Lung (tissue), 12 donors: ENCODE data around the gene INIP. TPM values are rescaled to one million over a fixed set of nuclear protein-coding genes. Genes with fewer than 3 reads are reported as not detected.

Experiments
- ATAC-seq: fragments of 200-7000 bp; cut with Tn5 transposase; one replicate; pipeline ENCODE4 v1.9.1; 2020; ENCODE audit warnings: moderate number of reproducible peaks; ENCODE audit not compliant: insufficient read depth, low FRiP score
- DNase-seq, 3 donors: peaks; one replicate each; pipeline ENCODE4 v3.0.0-alpha.2; 2013 to 2017
- H3K27ac ChIP-seq, 2 donors: one replicate each; pipeline ENCODE4 v1.5.1; 2013; ENCODE audit warnings: mild to moderate bottlenecking in 2 of 2, moderate library complexity in 2 of 2, control low read depth in 1 of 2, inconsistent platforms in 1 of 2, low read depth in 1 of 2, low read length in 1 of 2
- H3K27me3 ChIP-seq, 3 donors: one replicate each; pipeline ENCODE4 v1.5.1; 2013; ENCODE audit warnings: low read length in 2 of 3; ENCODE audit not compliant: control insufficient read depth in 3 of 3, insufficient read depth in 3 of 3
- H3K36me3 ChIP-seq, 4 donors: one replicate each; pipeline ENCODE4 v1.5.1; 2013; ENCODE audit warnings: low read length in 4 of 4, mild to moderate bottlenecking in 1 of 4, moderate library complexity in 1 of 4; ENCODE audit not compliant: control insufficient read depth in 4 of 4, insufficient read depth in 4 of 4
- H3K4me1 ChIP-seq, 5 donors: one replicate each; pipeline ENCODE4 v1.5.1; 2013; ENCODE audit warnings: low read length in 5 of 5, mild to moderate bottlenecking in 2 of 5, moderate library complexity in 1 of 5; ENCODE audit not compliant: control insufficient read depth in 5 of 5, insufficient read depth in 5 of 5
- H3K4me3 ChIP-seq: one replicate; pipeline ENCODE4 v1.5.1; 2013; ENCODE audit warnings: mild to moderate bottlenecking, control low read depth, moderate library complexity
- H3K9ac ChIP-seq, 2 donors: one replicate each; pipeline ENCODE4 v1.5.1; 2013; ENCODE audit warnings: low read length in 2 of 2, control low read depth in 1 of 2; ENCODE audit not compliant: insufficient read depth in 1 of 2
- H3K9me3 ChIP-seq, 4 donors: one replicate each; pipeline ENCODE4 v1.5.1; 2013; ENCODE audit warnings: low read length in 3 of 4, mild to moderate bottlenecking in 1 of 4, moderate library complexity in 1 of 4; ENCODE audit not compliant: control insufficient read depth in 4 of 4, insufficient read depth in 3 of 4
- WGBS, 2 donors: extraction: QIAGEN DNeasy Blood & Tissue Kit; methylation state at CpG; one replicate each; pipeline ENCODE4 v1.1.7; 2013; 5-methylcytosine and 5-hydroxymethylcytosine counted together
- polyA plus RNA-seq, 2 donors: library from polyadenylated mRNA; stranded (reverse); fragments of 200-250 nt; gene quantifications; one replicate each; pipeline ENCODE4 v1.2.1, GENCODE V29; 2013
- total RNA-seq, 2 donors: library from RNA; depleted of rRNA in 1 of 2; stranded (reverse); fragments of >200 nt in 1 of 2; gene quantifications; one replicate each; pipeline ENCODE4 v1.2.1, GENCODE V29; 2014 to 2021
- TF ChIP-seq, protein P1 (sequence below): IDR thresholded peaks from 2 replicates; pipeline ENCODE4 v1.5.1; 2012; ENCODE audit warnings: mild to moderate bottlenecking; ENCODE audit errors: control extremely low read depth, extremely low read depth
- donor health status: control.
- donor health status: control.
- donor health status: Bipolar disorder and iron deficiency.
- donor health status: healthy.
- donor health status: DM: yes; HTN: yes; CAD: no.

INIP gene
- total and polyA plus RNA-seq, 4 donors, result 9.1 to 25.8 (median 16.7) TPM

GRCh38 chr9:112743216-112743836 is 25.4 kb upstream of the INIP start:
- 86 to 94% methylated on average over 3 of the region's 3 CpGs for WGBS, 2 donors
- Histone ChIP-seq H3K36me3 (no peaks in the 10 kb centered on the region), H3K4me3 (no peak overlapping the region), H3K27me3 (no peaks in the 10 kb centered on the region), H3K27ac (no peak overlapping the region), H3K9ac (no peak overlapping the region), H3K4me1 (no peaks in the 10 kb centered on the region), H3K9me3 (no peaks in the 10 kb centered on the region)
- TF ChIP-seq, protein P1, sequence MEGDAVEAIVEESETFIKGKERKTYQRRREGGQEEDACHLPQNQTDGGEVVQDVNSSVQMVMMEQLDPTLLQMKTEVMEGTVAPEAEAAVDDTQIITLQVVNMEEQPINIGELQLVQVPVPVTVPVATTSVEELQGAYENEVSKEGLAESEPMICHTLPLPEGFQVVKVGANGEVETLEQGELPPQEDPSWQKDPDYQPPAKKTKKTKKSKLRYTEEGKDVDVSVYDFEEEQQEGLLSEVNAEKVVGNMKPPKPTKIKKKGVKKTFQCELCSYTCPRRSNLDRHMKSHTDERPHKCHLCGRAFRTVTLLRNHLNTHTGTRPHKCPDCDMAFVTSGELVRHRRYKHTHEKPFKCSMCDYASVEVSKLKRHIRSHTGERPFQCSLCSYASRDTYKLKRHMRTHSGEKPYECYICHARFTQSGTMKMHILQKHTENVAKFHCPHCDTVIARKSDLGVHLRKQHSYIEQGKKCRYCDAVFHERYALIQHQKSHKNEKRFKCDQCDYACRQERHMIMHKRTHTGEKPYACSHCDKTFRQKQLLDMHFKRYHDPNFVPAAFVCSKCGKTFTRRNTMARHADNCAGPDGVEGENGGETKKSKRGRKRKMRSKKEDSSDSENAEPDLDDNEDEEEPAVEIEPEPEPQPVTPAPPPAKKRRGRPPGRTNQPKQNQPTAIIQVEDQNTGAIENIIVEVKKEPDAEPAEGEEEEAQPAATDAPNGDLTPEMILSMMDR, result no peak
- ATAC-seq, result no peak
- DNase-seq, result no peak

DNA sequence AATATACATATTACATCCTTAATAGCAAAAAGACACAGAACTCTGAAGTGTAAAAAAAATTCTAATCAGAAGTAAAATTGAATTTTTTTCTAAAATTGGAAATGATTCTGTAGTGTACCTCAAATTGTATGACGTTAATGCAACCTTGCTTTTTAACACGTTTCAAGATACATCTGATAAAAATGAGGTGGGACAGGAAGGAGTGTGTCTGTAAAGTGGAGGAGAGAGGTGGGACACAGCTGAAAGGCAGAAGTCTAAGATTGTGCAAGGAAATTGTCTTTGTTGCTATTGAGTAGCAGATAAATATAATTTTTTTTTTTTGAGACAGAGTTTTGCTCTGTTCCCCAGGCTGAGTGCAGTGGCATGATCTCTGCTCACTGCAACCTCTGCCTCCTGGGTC is 17.0 kb upstream of the INIP start:
- DNase-seq (no peak), ATAC-seq (no peak)
- WGBS, 2 donors, result 45 to 51% methylated on average over 2 of the region's 2 CpGs
- Histone ChIP-seq H3K27me3 (no peaks in the 10 kb centered on the region), H3K9ac (no peak overlapping the region), H3K27ac (no peak overlapping the region), H3K36me3 (no peaks in the 10 kb centered on the region), H3K9me3 (no peaks in the 10 kb centered on the region), H3K4me3 (no peak overlapping the region), H3K4me1 (no peaks in the 10 kb centered on the region)
- TF ChIP-seq, protein P1, result no peak

- H3K27ac ChIP-seq, result no peak overlapping the region
- no peak overlapping the region for H3K9ac ChIP-seq
- no peaks in the 10 kb centered on the region for H3K36me3 ChIP-seq
- TF ChIP-seq, protein P1, result no peak
- no peaks in the 10 kb centered on the region for H3K9me3 ChIP-seq
- H3K4me3 ChIP-seq, result no peak overlapping the region
- no peaks in the 10 kb centered on the region for H3K27me3 ChIP-seq
- DNase-seq (peak in 1 of 3 donors; percentile 22), ATAC-seq (no peak)
- 74 to 85% methylated on average over 7 of the region's 7 CpGs for WGBS, 2 donors
- H3K4me1 ChIP-seq, result no peaks in the 10 kb centered on the region
Observed at GRCh38 chr9:112731971-112732370, 14.1 kb upstream of the INIP start.

DNA sequence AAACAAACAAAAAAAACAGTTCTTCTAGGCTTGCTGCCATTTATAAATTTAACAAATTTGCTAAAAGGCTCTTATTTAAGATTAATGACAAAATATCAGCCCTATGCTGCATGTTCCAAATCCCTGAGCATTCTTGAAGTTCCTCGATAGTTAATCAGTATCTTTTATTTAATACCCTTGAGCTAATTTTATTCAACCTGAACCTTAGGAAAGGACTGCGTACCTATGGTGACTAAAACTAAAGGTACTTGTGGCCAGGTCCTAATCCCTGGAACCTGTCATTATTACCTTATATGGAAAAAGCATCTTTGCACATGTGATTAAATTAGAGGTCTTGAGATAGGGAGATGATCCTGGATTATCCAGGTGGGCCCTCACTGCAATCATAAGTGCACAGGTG is 10.5 kb upstream of the INIP start:
- DNase-seq, result no peak
- no peaks in the 10 kb centered on the region for H3K36me3 ChIP-seq
- no peak overlapping the region for H3K4me3 ChIP-seq
- no peaks in the 10 kb centered on the region for H3K4me1 ChIP-seq
- WGBS, 2 donors, result 91 to 96% methylated on average over 2 of the region's 2 CpGs
- H3K9me3 ChIP-seq, result no peaks in the 10 kb centered on the region
- TF ChIP-seq, protein P1, result no peak
- H3K27ac ChIP-seq, result no peak overlapping the region
- no peak overlapping the region for H3K9ac ChIP-seq
- ATAC-seq, result no peak
- no peaks in the 10 kb centered on the region for H3K27me3 ChIP-seq
